ENCODE data around the gene AHNAK.

DNA sequence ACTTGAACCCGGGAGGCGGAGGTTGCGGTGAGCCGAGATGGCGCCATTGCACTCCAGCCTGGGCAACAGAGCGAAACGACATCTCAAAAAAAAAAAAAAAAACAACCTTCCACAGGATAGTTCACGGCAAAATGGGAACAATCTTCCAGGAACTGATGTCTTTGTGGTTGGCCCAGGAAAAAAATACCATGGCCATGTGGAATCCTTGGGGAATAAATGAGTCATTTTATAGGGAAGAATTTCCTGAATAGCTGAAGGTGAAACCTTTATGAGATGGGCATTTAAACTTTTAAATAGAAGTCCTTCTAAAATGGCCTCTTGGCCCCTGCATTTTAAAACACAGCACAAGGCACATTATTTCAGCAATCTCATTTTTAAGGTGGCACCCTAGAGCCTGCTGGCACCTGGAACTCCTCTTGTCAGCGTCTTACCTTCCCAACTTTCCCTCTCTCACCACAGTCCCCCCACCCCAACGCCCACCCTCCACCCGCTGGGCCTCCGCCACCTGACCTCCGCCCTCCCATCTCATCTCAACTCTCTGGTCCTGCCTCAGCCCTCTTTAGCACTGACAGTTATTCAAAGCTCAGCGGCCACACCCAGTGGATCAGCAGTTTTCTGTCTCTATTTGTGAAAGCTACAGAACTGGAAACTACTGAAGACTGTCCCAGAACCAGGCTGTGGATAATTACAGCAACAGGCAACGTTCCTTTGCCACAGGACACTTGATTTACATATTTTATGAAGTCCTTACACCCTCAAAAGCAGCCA, 84.7 kb downstream of the AHNAK start:
- TF ChIP-seq, protein P1, sequence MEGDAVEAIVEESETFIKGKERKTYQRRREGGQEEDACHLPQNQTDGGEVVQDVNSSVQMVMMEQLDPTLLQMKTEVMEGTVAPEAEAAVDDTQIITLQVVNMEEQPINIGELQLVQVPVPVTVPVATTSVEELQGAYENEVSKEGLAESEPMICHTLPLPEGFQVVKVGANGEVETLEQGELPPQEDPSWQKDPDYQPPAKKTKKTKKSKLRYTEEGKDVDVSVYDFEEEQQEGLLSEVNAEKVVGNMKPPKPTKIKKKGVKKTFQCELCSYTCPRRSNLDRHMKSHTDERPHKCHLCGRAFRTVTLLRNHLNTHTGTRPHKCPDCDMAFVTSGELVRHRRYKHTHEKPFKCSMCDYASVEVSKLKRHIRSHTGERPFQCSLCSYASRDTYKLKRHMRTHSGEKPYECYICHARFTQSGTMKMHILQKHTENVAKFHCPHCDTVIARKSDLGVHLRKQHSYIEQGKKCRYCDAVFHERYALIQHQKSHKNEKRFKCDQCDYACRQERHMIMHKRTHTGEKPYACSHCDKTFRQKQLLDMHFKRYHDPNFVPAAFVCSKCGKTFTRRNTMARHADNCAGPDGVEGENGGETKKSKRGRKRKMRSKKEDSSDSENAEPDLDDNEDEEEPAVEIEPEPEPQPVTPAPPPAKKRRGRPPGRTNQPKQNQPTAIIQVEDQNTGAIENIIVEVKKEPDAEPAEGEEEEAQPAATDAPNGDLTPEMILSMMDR (IDR thresholded peaks at IDR 0.05), result no peak
- no peak for TF ChIP-seq POLR2A (IDR thresholded peaks at IDR 0.05)
